DOHH2 (cell line): ENCODE data around the gene DGUOK.

Source experiments
- H3F3A ChIP-seq: fragments of 200-600 bp; sonication (generic), shearing (Covaris generic); 2 replicates; pipeline ENCODE4 v1.6.0; 2016; ENCODE audit warnings: antibody characterized with exemption, mild to moderate bottlenecking; ENCODE audit not compliant: control insufficient read depth, insufficient read depth
- H3K27ac ChIP-seq: fragments of 200-600 bp; sonication (generic); 2 replicates; pipeline ENCODE4 v1.5.1; 2014; ENCODE audit warnings: low read depth, mild to moderate bottlenecking, low read length, moderate library complexity
- H3K27me3 ChIP-seq: fragments of 200-600 bp; sonication (generic); 2 replicates; pipeline ENCODE4 v1.6.1; 2014; ENCODE audit warnings: mild to moderate bottlenecking, low read length, mixed read lengths; ENCODE audit not compliant: control insufficient read depth
- H3K36me3 ChIP-seq: fragments of 200-600 bp; sonication (generic); 2 replicates; pipeline ENCODE4 v1.6.1; 2014; ENCODE audit warnings: mild to moderate bottlenecking, low read length, moderate library complexity, mixed read lengths; ENCODE audit not compliant: control insufficient read depth
- H3K4me1 ChIP-seq: fragments of 200-600 bp; sonication (generic); 2 replicates; pipeline ENCODE4 v1.6.1; 2014; ENCODE audit warnings: mild to moderate bottlenecking, low read length, mixed read lengths; ENCODE audit not compliant: control insufficient read depth
- H3K4me2 ChIP-seq: fragments of 200-600 bp; sonication (generic); 2 replicates; pipeline ENCODE4 v1.6.0; 2014; ENCODE audit warnings: mild to moderate bottlenecking, low read length, moderate library complexity
- H3K4me3 ChIP-seq: fragments of 200-600 bp; sonication (generic); 2 replicates; pipeline ENCODE4 v1.5.1; 2014; ENCODE audit warnings: mild to moderate bottlenecking, low read length, mixed read lengths
- H3K79me2 ChIP-seq: fragments of 200-600 bp; sonication (generic); 2 replicates; pipeline ENCODE4 v1.6.1; 2014; ENCODE audit warnings: mild to moderate bottlenecking, low read length, mixed read lengths; ENCODE audit not compliant: control insufficient read depth
- H3K9me2 ChIP-seq: fragments of 200-600 bp; sonication (generic); replicated peaks from 2 replicates; pipeline ENCODE4 v1.6.1; 2014; ENCODE audit warnings: mild to moderate bottlenecking, low read length, mixed read lengths; ENCODE audit not compliant: control insufficient read depth
- H3K9me3 ChIP-seq: fragments of 200-600 bp; sonication (generic); 2 replicates; pipeline ENCODE4 v1.6.1; 2014; ENCODE audit warnings: antibody characterized with exemption, low read length, mixed read lengths; ENCODE audit not compliant: control insufficient read depth, insufficient read depth
- H4K20me1 ChIP-seq: fragments of 200-600 bp; sonication (generic); 2 replicates; pipeline ENCODE4 v1.6.0; 2014; ENCODE audit warnings: low read depth, mild to moderate bottlenecking, antibody characterized with exemption, low read length, moderate library complexity; ENCODE audit not compliant: control insufficient read depth, insufficient read depth
- CTCF ChIP-seq: fragments of 200-600 bp; sonication (generic); IDR thresholded peaks from one replicate; pipeline ENCODE4 v1.5.1; 2014; ENCODE audit warnings: antibody characterized with exemption, mild to moderate bottlenecking, low read depth, low read length; ENCODE audit not compliant: poor library complexity, severe bottlenecking
- EZH2phosphoT487 ChIP-seq: fragments of 200-600 bp; sonication (generic); IDR thresholded peaks from 2 replicates; pipeline ENCODE4 v1.6.1; 2017; ENCODE audit warnings: borderline replicate concordance, mild to moderate bottlenecking, antibody characterized with exemption, low read length, moderate library complexity, mixed read lengths

Gene DGUOK

GRCh38 chr2:73983322-73984202, 56.9 kb downstream of the DGUOK start:
- peaks cover 13% of the 10 kb centered on the region; the same call in 1 of the 2 replicates for H4K20me1 ChIP-seq
- peaks cover 20% of the 10 kb centered on the region for H3F3A ChIP-seq
- H3K9me3 ChIP-seq: no peaks in the 10 kb centered on the region
- H3K79me2 ChIP-seq: peaks cover 44% of the 10 kb centered on the region
- no peak overlapping the region for H3K27ac ChIP-seq
- peaks cover 80% of the 10 kb centered on the region for H3K4me1 ChIP-seq
- H3K9me2 ChIP-seq: no peaks in the 10 kb centered on the region
- peak overlapping the region; percentile 97 for H3K4me2 ChIP-seq
- peak overlapping the region; percentile 84 for H3K4me3 ChIP-seq
- TF ChIP-seq EZH2phosphoT487 (no peak), CTCF (no peak)
- peaks cover 30% of the 10 kb centered on the region for H3K36me3 ChIP-seq
- H3K27me3 ChIP-seq: 0 out of 2 replicates have a peak, but pooled peaks cover 2% of the 10 kb centered on the region

- H3K4me3 ChIP-seq: peak within 1 kb of the TSS; percentile 84
- TF ChIP-seq EZH2phosphoT487: no peak
- no peak for TF ChIP-seq CTCF
- peak within 1 kb of the TSS; percentile 98 for H3K4me2 ChIP-seq
- H3K27ac ChIP-seq: peak within 1 kb of the TSS; percentile 67
- H3K79me2 ChIP-seq: peaks cover 52% of the 10 kb centered on the region
- H3F3A ChIP-seq: peaks cover 20% of the 10 kb centered on the region
- 0 out of 2 replicates have a peak, but pooled peaks cover 2% of the 10 kb centered on the region for H3K27me3 ChIP-seq
- peaks cover 38% of the 10 kb centered on the region for H3K36me3 ChIP-seq
- peaks cover 82% of the 10 kb centered on the region for H3K4me1 ChIP-seq
- no peaks in the 10 kb centered on the region for H3K9me2 ChIP-seq
- peaks cover 19% of the 10 kb centered on the region; the same call in 1 of the 2 replicates for H4K20me1 ChIP-seq
- no peaks in the 10 kb centered on the region for H3K9me3 ChIP-seq
Measured at GRCh38 chr2:73984203-73984921, 57.7 kb downstream of the DGUOK start, which contains the start of gene TET3. Gene TET3, plus strand, starts transcription at chr2:73984910. Its CDS starts 1,494 bp downstream, at chr2:73986404.

- H3K4me1 ChIP-seq: peaks cover 81% of the 10 kb centered on the region
Measured at GRCh38 chr2:73984922-73985307, 58.2 kb downstream of the DGUOK start.

More at GRCh38 chr2:73984922-73985307, 58.2 kb downstream of the DGUOK start:
- no peak overlapping the region for H3K4me2 ChIP-seq
- H3K27me3 ChIP-seq: 0 out of 2 replicates have a peak, but pooled peaks cover 2% of the 10 kb centered on the region
- H3F3A ChIP-seq: peaks cover 20% of the 10 kb centered on the region
- 0 out of 2 replicates have a peak overlapping the region, but pooled peaks have one; percentile 13 for H3K4me3 ChIP-seq
- H3K9me2 ChIP-seq: no peaks in the 10 kb centered on the region
- H3K79me2 ChIP-seq: peaks cover 55% of the 10 kb centered on the region
- peaks cover 23% of the 10 kb centered on the region for H4K20me1 ChIP-seq
- no peak overlapping the region for H3K27ac ChIP-seq
- peaks cover 43% of the 10 kb centered on the region for H3K36me3 ChIP-seq
- TF ChIP-seq EZH2phosphoT487 (no peak), CTCF (no peak)
- H3K9me3 ChIP-seq: no peaks in the 10 kb centered on the region
